Measurements from ENCODE around the gene NID1. TPM values are rescaled to one million over a fixed set of nuclear protein-coding genes. Genes with fewer than 3 reads are reported as not detected.

NID1 gene
- total and polyA plus RNA-seq, 2 of the 4 experiments (the other 2 are of a cell fraction), result 21.9 to 83.3 TPM

DNA sequence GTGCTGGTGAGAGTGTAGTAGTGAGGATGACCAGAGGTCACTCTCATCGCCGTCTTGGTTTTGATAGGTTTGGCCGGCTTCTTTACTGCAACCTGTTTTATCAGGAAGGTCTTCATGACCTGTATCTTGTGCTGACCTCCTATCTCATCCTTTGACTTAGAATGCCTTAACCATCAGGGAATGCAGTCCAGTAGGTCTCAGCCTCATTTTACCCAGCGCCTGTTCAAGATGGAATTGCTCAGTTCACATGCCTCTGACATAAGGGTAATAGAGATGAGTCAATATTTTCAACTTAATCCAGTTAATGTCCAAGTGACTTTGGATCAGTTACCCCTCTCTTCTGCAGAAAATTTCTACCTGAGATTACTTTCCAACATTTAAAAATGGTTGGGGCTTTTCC is 4.6 kb downstream of the NID1 start:
- no peak overlapping the region for H4K91ac ChIP-seq (ENCODE audit: insufficient read depth, low read depth, low read length)
- intact Hi-C loops (cut with micrococcal nuclease) (no loop called here), in situ Hi-C loops (cut with MboI; ENCODE audit: low sequenced_read_pairs) (no loop called here), dilution Hi-C loops (cut with HindIII; ENCODE audit: low sequenced_read_pairs, unreplicated experiment) (no loop called here)
- no peak overlapping the region for H4K8ac ChIP-seq (ENCODE audit: low read depth in 2 of 2, low read length in 2 of 2)
- no CpG with 5 or more reads among the region's 4 CpGs for WGBS, 2 experiments (ENCODE audit: extremely low coverage in 2 of 2, insufficient read length in 1 of 2)
- no peaks in the 10 kb centered on the region for H3K36me3 ChIP-seq (ENCODE audit: control insufficient read depth, insufficient read depth, low read length)
- no peak overlapping the region for H2BK20ac ChIP-seq (ENCODE audit: low read depth, low read length)
- TF ChIP-seq CEBPB (IDR thresholded peaks at IDR 0.05; ENCODE audit: low read depth, low read length), result no peak
- TF ChIP-seq POLR2A (IDR thresholded peaks at IDR 0.05; ENCODE audit: low read depth, low read length), result no peak
- TF ChIP-seq MAFK (IDR thresholded peaks at IDR 0.05; ENCODE audit: low read depth, low read length), result no peak
- no peak for TF ChIP-seq FOS (IDR thresholded peaks at IDR 0.05; ENCODE audit: low read depth, low read length)
- no peak for TF ChIP-seq CHD1 (IDR thresholded peaks at IDR 0.05; ENCODE audit: low read depth, low read length)
- TF ChIP-seq RFX5 (IDR thresholded peaks at IDR 0.05; ENCODE audit: low read depth, low read length), result no peak
- no peak for TF ChIP-seq RCOR1 (IDR thresholded peaks at IDR 0.05; ENCODE audit: insufficient replicate concordance, low read length)
- no peak for TF ChIP-seq MXI1 (IDR thresholded peaks at IDR 0.05; ENCODE audit: borderline replicate concordance, low read depth, low read length)
- no peak for TF ChIP-seq NFE2L2 (IDR thresholded peaks at IDR 0.05; ENCODE audit: low read depth, low read length)
- TF ChIP-seq, protein P1, sequence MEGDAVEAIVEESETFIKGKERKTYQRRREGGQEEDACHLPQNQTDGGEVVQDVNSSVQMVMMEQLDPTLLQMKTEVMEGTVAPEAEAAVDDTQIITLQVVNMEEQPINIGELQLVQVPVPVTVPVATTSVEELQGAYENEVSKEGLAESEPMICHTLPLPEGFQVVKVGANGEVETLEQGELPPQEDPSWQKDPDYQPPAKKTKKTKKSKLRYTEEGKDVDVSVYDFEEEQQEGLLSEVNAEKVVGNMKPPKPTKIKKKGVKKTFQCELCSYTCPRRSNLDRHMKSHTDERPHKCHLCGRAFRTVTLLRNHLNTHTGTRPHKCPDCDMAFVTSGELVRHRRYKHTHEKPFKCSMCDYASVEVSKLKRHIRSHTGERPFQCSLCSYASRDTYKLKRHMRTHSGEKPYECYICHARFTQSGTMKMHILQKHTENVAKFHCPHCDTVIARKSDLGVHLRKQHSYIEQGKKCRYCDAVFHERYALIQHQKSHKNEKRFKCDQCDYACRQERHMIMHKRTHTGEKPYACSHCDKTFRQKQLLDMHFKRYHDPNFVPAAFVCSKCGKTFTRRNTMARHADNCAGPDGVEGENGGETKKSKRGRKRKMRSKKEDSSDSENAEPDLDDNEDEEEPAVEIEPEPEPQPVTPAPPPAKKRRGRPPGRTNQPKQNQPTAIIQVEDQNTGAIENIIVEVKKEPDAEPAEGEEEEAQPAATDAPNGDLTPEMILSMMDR (conservative IDR thresholded peaks at IDR 0.05; ENCODE audit: low read depth, low read length), result no peak
- DNase-seq (no peak), ATAC-seq (ENCODE audit: low read depth) (no peak)
- H3K79me1 ChIP-seq (ENCODE audit: low read depth in 1 of 2, low read length in 2 of 2), result peaks cover 39 to 57% of the 10 kb centered on the region in 2 experiments
- H3K9me1 ChIP-seq (ENCODE audit: insufficient read depth, low read length), result peaks cover 2% of the 10 kb centered on the region; the same call in 1 of the 2 replicates
- H3K4ac ChIP-seq (ENCODE audit: low read depth, low read length), result no peak overlapping the region
- H3K56ac ChIP-seq (ENCODE audit: extremely low read depth, insufficient read depth, low read length), result no peak overlapping the region
- H4K20me1 ChIP-seq (ENCODE audit: insufficient read depth, low read length), result no peaks in the 10 kb centered on the region
- no peak overlapping the region for H3K23ac ChIP-seq (ENCODE audit: low read depth, low read length)
- no peaks in the 10 kb centered on the region for H3K27me3 ChIP-seq (ENCODE audit: control insufficient read depth, insufficient read depth, low read length)
- H2AK9ac ChIP-seq (replicated peaks; ENCODE audit: low read depth, low read length, poor library complexity), result no peak overlapping the region
- H2AFZ ChIP-seq (replicated peaks; ENCODE audit: low read length, poor library complexity), result no peak overlapping the region
- no peak overlapping the region for H3K4me2 ChIP-seq (ENCODE audit: low read depth, low read length)
- no peak overlapping the region for H3K9ac ChIP-seq (ENCODE audit: low read depth, low read length)
- peaks cover 8% of the 10 kb centered on the region for H3K4me1 ChIP-seq (ENCODE audit: control insufficient read depth, insufficient read depth, low read length)
- H2AK5ac ChIP-seq (ENCODE audit: low read depth, low read length), result no peak overlapping the region
- no peak overlapping the region for H2BK120ac ChIP-seq (ENCODE audit: low read depth, low read length)
- CTCF ChIA-PET, result interaction anchor here (0.6 kb wide), 1 partner anchor 21 kb away, joined by 3 read pairs; no protein-coding TSS in a partner anchor
- no peak overlapping the region for H3K18ac ChIP-seq (ENCODE audit: low read depth, low read length)
- no peak overlapping the region for H3K27ac ChIP-seq (ENCODE audit: insufficient read depth, low read length)
- no peaks in the 10 kb centered on the region for H3K9me3 ChIP-seq (ENCODE audit: control insufficient read depth, insufficient read depth, low read length)
- no peak overlapping the region for H2BK5ac ChIP-seq (ENCODE audit: low read depth, low read length, poor library complexity, severe bottlenecking)
- no peak overlapping the region for H3K14ac ChIP-seq (replicated peaks; ENCODE audit: low read depth, low read length)
- no peak overlapping the region for H4K5ac ChIP-seq (ENCODE audit: low read depth, low read length)
- H3K4me3 ChIP-seq (ENCODE audit: insufficient read depth, low read depth, low read length), result no peak overlapping the region
- no peak overlapping the region for H2BK15ac ChIP-seq (ENCODE audit: low read depth, low read length)
- no TSS peak for BruUV-seq (replicated peaks)
- POLR2A ChIA-PET (ENCODE audit: unreplicated experiment), result no interaction called here
